Nephron progenitor cell (in vitro differentiated cells): ENCODE data around the gene TSSK6.
A peak's percentile ranks its signal among the peaks of the same experiment; 100 is the strongest.

Source experiments
- DNase-seq: peaks from one replicate; pipeline ENCODE4 v3.0.0; 2021
- H3K27ac Mint-ChIP-seq: 2 replicates; pipeline ENCODE4 v1.8.0; 2021; ENCODE audit warnings: mild to moderate bottlenecking, moderate library complexity, mixed read lengths
- H3K27me3 Mint-ChIP-seq: 2 replicates; pipeline ENCODE4 v1.8.0; 2021; ENCODE audit warnings: mild to moderate bottlenecking, low read depth, mixed read lengths; ENCODE audit not compliant: poor library complexity
- H3K36me3 Mint-ChIP-seq: 2 replicates; pipeline ENCODE4 v1.8.0; 2021; ENCODE audit warnings: low read depth, mixed read lengths
- H3K4me1 Mint-ChIP-seq: 2 replicates; pipeline ENCODE4 v1.8.0; 2021; ENCODE audit warnings: mixed read lengths
- H3K4me3 Mint-ChIP-seq: 2 replicates; pipeline ENCODE4 v1.8.0; 2021; ENCODE audit warnings: mild to moderate bottlenecking, moderate library complexity, mixed read lengths
- H3K9me3 Mint-ChIP-seq: 2 replicates; pipeline ENCODE4 v1.8.0; 2021; ENCODE audit warnings: mild to moderate bottlenecking, moderate library complexity, mixed read lengths
- CTCF ChIP-seq: fragments of 200-600 bp; sonication (generic); IDR thresholded peaks from 2 replicates; pipeline ENCODE4 v1.5.0; 2021; ENCODE audit warnings: antibody characterized with exemption

Gene TSSK6

DNA sequence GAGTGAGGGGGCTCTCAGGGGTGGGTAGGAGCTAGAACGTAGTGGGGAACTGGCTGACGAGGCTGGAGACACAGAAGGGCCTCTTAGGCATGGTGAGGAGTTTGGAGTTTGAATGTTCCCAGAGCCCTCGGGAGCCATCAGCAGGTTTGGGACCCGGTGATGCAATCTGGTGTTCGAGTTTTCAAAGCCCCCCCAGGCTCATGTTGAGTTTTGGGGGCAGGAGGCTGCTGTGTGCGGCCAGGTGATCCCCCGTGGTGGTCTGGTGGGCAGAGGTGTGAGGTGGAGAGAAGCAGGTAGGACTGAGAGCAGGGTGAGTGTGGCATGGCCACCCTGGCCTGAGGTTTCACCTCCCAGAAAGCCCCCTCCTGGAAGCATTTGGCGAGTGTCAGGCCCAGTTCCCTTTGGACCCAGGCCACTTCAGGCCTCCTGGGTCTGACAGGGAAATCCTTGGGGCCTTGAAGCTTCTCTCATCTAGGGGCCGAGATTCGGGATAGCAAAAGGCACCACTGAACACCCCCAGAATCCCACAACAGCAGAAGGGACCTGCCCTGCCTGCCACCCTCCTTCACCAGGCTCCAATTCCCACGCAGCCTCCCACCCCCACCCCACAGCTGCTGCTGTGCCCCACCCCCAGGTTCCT, 14.6 kb upstream of the TSSK6 start:
- Mint-ChIP-seq H3K36me3 (peaks cover 23% of the 10 kb centered on the region), H3K4me3 (no peak overlapping the region), H3K4me1 (peaks cover 64% of the 10 kb centered on the region), H3K27ac (peak overlapping the region; percentile 88), H3K9me3 (no peaks in the 10 kb centered on the region), H3K27me3 (peaks cover 14% of the 10 kb centered on the region)
- no peak for DNase-seq
- TF ChIP-seq CTCF: no peak

GRCh38 chr19:19528721-19529490, 13.6 kb upstream of the TSSK6 start, which contains the start of gene YJEFN3:
TSS of gene YJEFN3 (plus strand) at chr19:19528911. CDS start at chr19:19528933, 22 bp downstream.
- H3K9me3 Mint-ChIP-seq: no peaks in the 10 kb centered on the region
- no peak within 1 kb of the TSS for H3K4me3 Mint-ChIP-seq
- H3K27me3 Mint-ChIP-seq: peaks cover 14% of the 10 kb centered on the region
- peaks cover 16% of the 10 kb centered on the region for H3K36me3 Mint-ChIP-seq
- H3K4me1 Mint-ChIP-seq: peaks cover 67% of the 10 kb centered on the region
- DNase-seq: no peak
- no peak within 1 kb of the TSS for H3K27ac Mint-ChIP-seq
- TF ChIP-seq CTCF: no peak

GRCh38 chr19:19527674-19528625, 12.6 kb upstream of the TSSK6 start:
- peaks cover 17% of the 10 kb centered on the region for H3K36me3 Mint-ChIP-seq
- no peaks in the 10 kb centered on the region for H3K9me3 Mint-ChIP-seq
- TF ChIP-seq CTCF: no peak
- H3K27me3 Mint-ChIP-seq: peaks cover 14% of the 10 kb centered on the region
- H3K27ac Mint-ChIP-seq: no peak overlapping the region
- H3K4me3 Mint-ChIP-seq: no peak overlapping the region
- H3K4me1 Mint-ChIP-seq: peaks cover 62% of the 10 kb centered on the region
- no peak for DNase-seq

- Mint-ChIP-seq H3K4me1 (peaks cover 61% of the 10 kb centered on the region), H3K36me3 (peaks cover 21% of the 10 kb centered on the region), H3K27ac (peak overlapping the region; percentile 66)
These were observed 12.0 kb upstream of the TSSK6 start for GRCh38 chr19:19527371-19527656.

More at GRCh38 chr19:19527371-19527656, 12.0 kb upstream of the TSSK6 start:
- Mint-ChIP-seq H3K27me3 (peaks cover 14% of the 10 kb centered on the region), H3K4me3 (no peak overlapping the region), H3K9me3 (no peaks in the 10 kb centered on the region)
- TF ChIP-seq CTCF: no peak
- no peak for DNase-seq
